ENCODE data around the gene GPAM.

The GPAM gene

DNA sequence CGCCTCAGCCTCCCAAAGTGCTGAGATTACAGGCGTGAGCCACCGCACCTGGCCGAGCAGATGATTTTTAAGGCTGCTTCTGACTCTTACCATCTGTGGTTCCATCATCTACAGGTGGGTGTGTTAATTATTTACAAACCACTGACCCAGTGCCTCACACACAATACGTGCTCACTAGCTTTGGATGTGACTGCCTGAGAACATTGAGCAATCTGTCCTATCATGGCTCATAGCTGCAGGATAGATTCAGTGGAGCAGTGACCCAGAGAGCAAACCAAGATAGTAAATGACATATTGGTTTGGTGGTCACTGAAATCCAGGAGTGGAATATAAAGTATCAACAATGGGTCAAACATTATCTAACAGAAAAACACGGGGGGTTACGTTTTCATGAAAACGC lies 24.1 kb downstream of the GPAM start:
- no peaks in the 10 kb centered on the region for H3K9me3 ChIP-seq (ENCODE audit: control insufficient read depth, low read length)
- H3K36me3 ChIP-seq (ENCODE audit: control insufficient read depth, insufficient read depth, low read length) = peaks cover 14% of the 10 kb centered on the region
- no peak overlapping the region for H3K4me3 ChIP-seq (ENCODE audit: insufficient read depth, low read depth, low read length)
- H3K27ac ChIP-seq (ENCODE audit: insufficient read depth, low read depth, low read length, poor library complexity, severe bottlenecking) = no peak overlapping the region
- no peaks in the 10 kb centered on the region for H3K4me1 ChIP-seq (ENCODE audit: control insufficient read depth, insufficient read depth, low read length)
- H3K27me3 ChIP-seq (ENCODE audit: control insufficient read depth, insufficient read depth, low read length, poor library complexity, severe bottlenecking) = no peaks in the 10 kb centered on the region
- WGBS, 2 experiments = 92 to 94% methylated on average over 8 of the region's 8 CpGs

DNA sequence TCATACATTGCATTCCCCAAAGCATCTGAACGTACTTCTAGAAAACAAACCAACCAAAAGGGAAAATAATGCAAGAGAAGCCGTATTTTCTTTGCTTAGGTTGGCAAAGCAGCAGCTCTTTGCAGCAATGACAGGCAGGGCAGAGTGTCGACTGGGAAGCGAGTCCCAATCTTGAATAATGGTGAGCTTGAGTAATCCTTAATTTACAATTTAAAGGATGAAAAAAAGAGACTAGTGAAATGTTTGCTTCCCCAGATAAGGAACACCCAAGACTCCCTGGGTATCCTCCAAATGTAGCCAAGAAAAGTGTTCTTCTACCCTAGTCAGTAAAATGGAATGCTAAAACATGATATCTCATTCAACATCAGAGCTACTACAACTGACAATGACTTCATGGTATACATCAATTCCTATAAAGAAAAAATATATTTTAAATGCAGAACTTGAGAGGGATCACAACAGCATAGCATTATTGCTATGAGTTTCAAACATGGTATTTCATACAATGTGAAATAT lies 32.0 kb downstream of the GPAM start:
- 76 to 79% methylated on average over 4 of the region's 4 CpGs for WGBS, 2 experiments
- no peaks in the 10 kb centered on the region for H3K36me3 ChIP-seq (ENCODE audit: control insufficient read depth, insufficient read depth, low read length)

DNA sequence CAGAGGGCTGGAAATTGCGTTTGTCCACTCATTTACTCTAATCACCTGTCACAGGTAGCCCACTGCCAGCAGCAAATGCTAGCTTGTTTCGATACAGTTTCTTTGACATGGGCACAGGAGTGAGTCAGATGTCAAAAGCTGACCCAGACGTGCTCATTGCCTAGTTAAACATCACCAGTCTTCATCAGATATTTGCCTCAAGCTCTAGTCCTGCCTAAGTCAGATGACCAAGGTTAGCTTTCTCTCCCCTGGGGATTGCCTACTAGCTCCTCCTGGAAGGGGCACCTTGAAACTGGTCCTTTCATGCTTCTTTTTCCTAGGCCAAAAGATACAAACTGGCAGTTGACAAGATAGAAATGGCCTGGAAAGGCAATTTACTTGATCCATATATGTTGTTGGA lies 35.2 kb downstream of the GPAM start:
- H3K27me3 ChIP-seq (ENCODE audit: control insufficient read depth, insufficient read depth, low read length, poor library complexity, severe bottlenecking) = no peaks in the 10 kb centered on the region
- WGBS, 2 experiments = 90 to 92% methylated on average over 3 of the region's 3 CpGs

More for the DNA sequence above, 32.0 kb downstream of the GPAM start:
- Histone ChIP-seq H3K4me1 (ENCODE audit: control insufficient read depth, insufficient read depth, low read length) (no peaks in the 10 kb centered on the region), H3K9me3 (ENCODE audit: control insufficient read depth, low read length) (no peaks in the 10 kb centered on the region), H3K27ac (ENCODE audit: insufficient read depth, low read depth, low read length, poor library complexity, severe bottlenecking) (no peak overlapping the region), H3K4me3 (ENCODE audit: insufficient read depth, low read depth, low read length) (no peak overlapping the region), H3K27me3 (ENCODE audit: control insufficient read depth, insufficient read depth, low read length, poor library complexity, severe bottlenecking) (no peaks in the 10 kb centered on the region)

DNA sequence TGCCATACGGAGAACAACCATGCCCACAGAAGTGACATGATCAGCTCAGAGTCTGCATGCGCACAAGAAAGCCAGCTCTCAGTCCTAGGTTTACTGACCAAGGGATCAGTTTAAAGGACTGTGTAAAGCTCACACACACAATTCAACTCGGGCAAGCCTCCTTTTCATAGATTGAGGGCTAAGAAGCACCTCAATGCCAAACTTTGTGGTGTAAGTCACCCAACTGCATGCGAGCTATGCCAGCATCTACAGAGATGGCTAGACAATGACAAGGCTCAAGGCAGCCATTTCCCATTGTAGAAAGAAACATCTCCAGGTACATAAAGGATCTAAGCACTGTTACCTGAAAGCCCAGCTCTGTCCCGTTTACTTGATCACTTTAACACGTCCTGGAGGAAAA lies 36.8 kb downstream of the GPAM start:
- H3K27ac ChIP-seq (ENCODE audit: insufficient read depth, low read depth, low read length, poor library complexity, severe bottlenecking) = no peak overlapping the region
- 91 to 95% methylated on average over 6 of the region's 6 CpGs for WGBS, 2 experiments
- H3K27me3 ChIP-seq (ENCODE audit: control insufficient read depth, insufficient read depth, low read length, poor library complexity, severe bottlenecking) = no peaks in the 10 kb centered on the region
- no peaks in the 10 kb centered on the region for H3K4me1 ChIP-seq (ENCODE audit: control insufficient read depth, insufficient read depth, low read length)
- no peak overlapping the region for H3K4me3 ChIP-seq (ENCODE audit: insufficient read depth, low read depth, low read length)
- H3K9me3 ChIP-seq (ENCODE audit: control insufficient read depth, low read length) = no peaks in the 10 kb centered on the region
- no peaks in the 10 kb centered on the region for H3K36me3 ChIP-seq (ENCODE audit: control insufficient read depth, insufficient read depth, low read length)

More for the DNA sequence above, 35.2 kb downstream of the GPAM start:
- Histone ChIP-seq H3K27ac (ENCODE audit: insufficient read depth, low read depth, low read length, poor library complexity, severe bottlenecking) (no peak overlapping the region), H3K36me3 (ENCODE audit: control insufficient read depth, insufficient read depth, low read length) (no peaks in the 10 kb centered on the region), H3K4me3 (ENCODE audit: insufficient read depth, low read depth, low read length) (no peak overlapping the region), H3K9me3 (ENCODE audit: control insufficient read depth, low read length) (no peaks in the 10 kb centered on the region), H3K4me1 (ENCODE audit: control insufficient read depth, insufficient read depth, low read length) (no peaks in the 10 kb centered on the region)

DNA sequence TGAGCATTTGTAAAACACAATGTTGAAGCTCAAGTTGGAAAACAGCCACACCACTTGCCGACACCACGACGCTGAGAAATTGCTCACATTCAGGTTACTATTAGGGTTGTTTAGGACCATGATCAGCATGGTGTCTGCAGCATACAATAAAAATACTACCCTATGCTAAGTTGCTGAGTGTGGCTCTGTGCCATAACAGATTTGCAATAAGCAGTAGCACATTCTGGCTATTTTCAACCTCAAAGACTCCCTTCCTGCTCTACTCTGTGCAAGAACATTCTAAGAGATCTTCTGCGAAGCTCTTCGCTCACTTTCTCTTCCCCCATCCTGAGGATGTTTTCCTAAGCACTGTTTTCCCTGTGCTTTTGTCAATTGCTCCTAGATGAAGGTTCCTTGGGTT lies 38.3 kb downstream of the GPAM start:
- no peak overlapping the region for H3K4me3 ChIP-seq (ENCODE audit: insufficient read depth, low read depth, low read length)
- H3K27me3 ChIP-seq (ENCODE audit: control insufficient read depth, insufficient read depth, low read length, poor library complexity, severe bottlenecking) = no peaks in the 10 kb centered on the region
- H3K9me3 ChIP-seq (ENCODE audit: control insufficient read depth, low read length) = no peaks in the 10 kb centered on the region
- H3K27ac ChIP-seq (ENCODE audit: insufficient read depth, low read depth, low read length, poor library complexity, severe bottlenecking) = no peak overlapping the region
- H3K4me1 ChIP-seq (ENCODE audit: control insufficient read depth, insufficient read depth, low read length) = no peaks in the 10 kb centered on the region
- 95 to 97% methylated on average over 5 of the region's 5 CpGs for WGBS, 2 experiments
- no peaks in the 10 kb centered on the region for H3K36me3 ChIP-seq (ENCODE audit: control insufficient read depth, insufficient read depth, low read length)

DNA sequence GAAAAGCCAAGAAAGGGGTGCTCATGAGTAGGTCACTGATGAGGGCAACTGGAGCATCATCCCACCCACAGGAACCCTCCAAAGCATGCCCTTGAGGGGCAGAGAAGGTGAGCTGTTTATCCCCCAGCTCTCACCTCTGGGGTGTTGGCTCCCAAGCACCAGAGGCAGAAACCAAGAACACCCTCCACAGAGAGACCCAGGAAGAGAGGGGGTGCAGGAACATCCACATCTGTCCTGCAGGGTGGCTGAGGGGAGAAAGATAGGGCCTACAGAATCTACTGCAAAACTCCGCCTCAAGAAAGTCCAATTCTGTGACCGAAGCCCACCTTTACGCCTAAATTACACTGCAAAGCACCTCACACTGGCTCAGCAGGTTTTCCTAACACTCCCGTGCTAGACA lies 40.1 kb downstream of the GPAM start:
- Histone ChIP-seq H3K27me3 (ENCODE audit: control insufficient read depth, insufficient read depth, low read length, poor library complexity, severe bottlenecking) (no peaks in the 10 kb centered on the region), H3K27ac (ENCODE audit: insufficient read depth, low read depth, low read length, poor library complexity, severe bottlenecking) (no peak overlapping the region), H3K4me1 (ENCODE audit: control insufficient read depth, insufficient read depth, low read length) (no peaks in the 10 kb centered on the region), H3K9me3 (ENCODE audit: control insufficient read depth, low read length) (no peaks in the 10 kb centered on the region), H3K36me3 (ENCODE audit: control insufficient read depth, insufficient read depth, low read length) (no peaks in the 10 kb centered on the region), H3K4me3 (ENCODE audit: insufficient read depth, low read depth, low read length) (no peak overlapping the region)
- WGBS, 2 experiments = 84 to 86% methylated on average over 4 of the region's 4 CpGs

DNA sequence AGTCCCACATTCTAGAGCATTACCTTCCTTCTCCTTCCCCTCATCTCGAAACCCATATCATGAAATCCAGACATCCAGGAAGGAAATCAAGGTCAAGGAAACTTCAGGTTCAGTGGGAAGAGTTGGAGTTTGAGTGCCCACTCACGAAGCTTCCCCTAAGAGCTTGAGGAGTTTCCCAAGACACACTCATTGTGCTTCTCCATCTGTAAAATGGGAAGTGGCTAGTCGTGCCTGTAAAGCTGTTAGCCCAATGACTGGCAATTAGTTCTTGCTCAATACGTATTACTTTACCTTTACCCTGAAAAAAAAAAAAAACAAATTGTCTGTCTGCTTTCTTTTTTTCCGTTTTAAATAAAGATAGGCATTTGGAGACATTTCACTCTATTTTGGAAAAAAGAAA lies 42.3 kb downstream of the GPAM start:
- Histone ChIP-seq H3K9me3 (ENCODE audit: control insufficient read depth, low read length) (no peaks in the 10 kb centered on the region), H3K4me1 (ENCODE audit: control insufficient read depth, insufficient read depth, low read length) (no peaks in the 10 kb centered on the region), H3K36me3 (ENCODE audit: control insufficient read depth, insufficient read depth, low read length) (no peaks in the 10 kb centered on the region), H3K4me3 (ENCODE audit: insufficient read depth, low read depth, low read length) (no peak overlapping the region), H3K27ac (ENCODE audit: insufficient read depth, low read depth, low read length, poor library complexity, severe bottlenecking) (no peak overlapping the region), H3K27me3 (ENCODE audit: control insufficient read depth, insufficient read depth, low read length, poor library complexity, severe bottlenecking) (no peaks in the 10 kb centered on the region)
- WGBS, 2 experiments = 81 to 82% methylated on average over 4 to 5 of the region's 5 CpGs

DNA sequence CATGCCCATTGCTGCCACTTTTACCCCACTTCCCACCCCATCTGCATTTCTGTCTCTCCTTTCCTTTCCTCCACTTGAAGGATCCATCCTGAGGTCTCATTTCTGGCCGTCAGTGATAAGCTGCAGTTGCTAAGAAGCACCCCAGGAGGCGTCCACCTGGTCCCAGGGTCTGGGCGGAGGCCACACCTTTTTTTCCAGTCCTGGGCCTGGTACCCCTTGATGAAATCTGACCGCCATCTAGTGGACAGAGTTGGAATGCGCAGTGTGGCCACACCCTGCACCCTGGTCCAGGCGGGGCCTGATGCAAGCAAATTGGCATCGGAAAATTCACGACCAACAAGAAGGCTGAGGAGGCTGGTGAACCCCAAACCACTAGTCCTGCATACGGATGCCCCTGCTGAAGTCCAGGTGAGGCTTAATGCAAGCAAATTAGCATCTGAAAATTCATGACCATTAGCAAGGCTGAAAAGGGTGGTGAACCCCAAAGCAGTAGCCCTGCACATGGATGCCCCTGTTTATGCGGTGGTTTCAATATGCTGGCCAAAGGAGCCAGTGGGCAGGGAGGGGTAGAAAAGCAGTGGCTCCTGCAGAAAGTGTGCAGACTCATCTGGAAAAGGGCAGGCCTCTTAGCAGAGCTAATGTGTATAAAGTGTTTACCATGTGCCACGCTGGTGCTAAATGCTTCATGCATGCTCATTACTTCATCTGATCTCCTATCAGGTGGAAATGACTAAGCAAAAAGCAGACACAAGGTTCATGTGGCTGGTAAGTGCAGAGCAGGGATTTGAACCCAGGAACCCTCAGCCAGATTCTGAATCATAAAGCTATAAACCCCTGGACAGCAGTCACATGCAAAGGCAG lies 43.2 kb downstream of the GPAM start:
- H3K9me3 ChIP-seq (ENCODE audit: control insufficient read depth, low read length) = no peaks in the 10 kb centered on the region
- no peaks in the 10 kb centered on the region for H3K36me3 ChIP-seq (ENCODE audit: control insufficient read depth, insufficient read depth, low read length)
- H3K4me3 ChIP-seq (ENCODE audit: insufficient read depth, low read depth, low read length) = no peak overlapping the region
- H3K27me3 ChIP-seq (ENCODE audit: control insufficient read depth, insufficient read depth, low read length, poor library complexity, severe bottlenecking) = no peaks in the 10 kb centered on the region
- H3K27ac ChIP-seq (ENCODE audit: insufficient read depth, low read depth, low read length, poor library complexity, severe bottlenecking) = no peak overlapping the region
- H3K4me1 ChIP-seq (ENCODE audit: control insufficient read depth, insufficient read depth, low read length) = no peaks in the 10 kb centered on the region
- 33% methylated on average over 11 of the region's 11 CpGs for WGBS, 2 experiments

DNA sequence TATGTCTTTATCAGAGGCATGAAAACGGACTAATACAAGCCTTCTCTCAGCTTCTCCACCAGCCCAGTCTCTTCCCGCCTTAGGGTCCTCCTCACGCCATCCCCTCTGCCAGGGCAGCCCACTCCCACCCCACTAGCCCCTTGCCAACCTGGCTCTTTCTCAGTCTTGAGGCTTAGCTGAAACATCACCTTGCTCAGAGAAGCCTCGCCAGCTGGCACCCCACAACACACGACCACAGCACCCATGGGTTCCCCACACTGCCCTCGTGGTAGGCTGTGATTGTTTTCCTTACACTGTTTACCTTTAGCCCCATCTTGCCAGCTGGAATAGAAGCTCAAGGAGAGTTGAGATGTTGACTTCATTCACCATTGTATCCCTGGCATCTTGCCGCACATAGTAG lies 44.4 kb downstream of the GPAM start:
- H3K36me3 ChIP-seq (ENCODE audit: control insufficient read depth, insufficient read depth, low read length) = no peaks in the 10 kb centered on the region
- WGBS, 2 experiments = 93 to 95% methylated on average over 7 of the region's 7 CpGs
- no peak overlapping the region for H3K27ac ChIP-seq (ENCODE audit: insufficient read depth, low read depth, low read length, poor library complexity, severe bottlenecking)
- no peaks in the 10 kb centered on the region for H3K27me3 ChIP-seq (ENCODE audit: control insufficient read depth, insufficient read depth, low read length, poor library complexity, severe bottlenecking)
- no peaks in the 10 kb centered on the region for H3K4me1 ChIP-seq (ENCODE audit: control insufficient read depth, insufficient read depth, low read length)
- H3K4me3 ChIP-seq (ENCODE audit: insufficient read depth, low read depth, low read length) = no peak overlapping the region
- no peaks in the 10 kb centered on the region for H3K9me3 ChIP-seq (ENCODE audit: control insufficient read depth, low read length)

DNA sequence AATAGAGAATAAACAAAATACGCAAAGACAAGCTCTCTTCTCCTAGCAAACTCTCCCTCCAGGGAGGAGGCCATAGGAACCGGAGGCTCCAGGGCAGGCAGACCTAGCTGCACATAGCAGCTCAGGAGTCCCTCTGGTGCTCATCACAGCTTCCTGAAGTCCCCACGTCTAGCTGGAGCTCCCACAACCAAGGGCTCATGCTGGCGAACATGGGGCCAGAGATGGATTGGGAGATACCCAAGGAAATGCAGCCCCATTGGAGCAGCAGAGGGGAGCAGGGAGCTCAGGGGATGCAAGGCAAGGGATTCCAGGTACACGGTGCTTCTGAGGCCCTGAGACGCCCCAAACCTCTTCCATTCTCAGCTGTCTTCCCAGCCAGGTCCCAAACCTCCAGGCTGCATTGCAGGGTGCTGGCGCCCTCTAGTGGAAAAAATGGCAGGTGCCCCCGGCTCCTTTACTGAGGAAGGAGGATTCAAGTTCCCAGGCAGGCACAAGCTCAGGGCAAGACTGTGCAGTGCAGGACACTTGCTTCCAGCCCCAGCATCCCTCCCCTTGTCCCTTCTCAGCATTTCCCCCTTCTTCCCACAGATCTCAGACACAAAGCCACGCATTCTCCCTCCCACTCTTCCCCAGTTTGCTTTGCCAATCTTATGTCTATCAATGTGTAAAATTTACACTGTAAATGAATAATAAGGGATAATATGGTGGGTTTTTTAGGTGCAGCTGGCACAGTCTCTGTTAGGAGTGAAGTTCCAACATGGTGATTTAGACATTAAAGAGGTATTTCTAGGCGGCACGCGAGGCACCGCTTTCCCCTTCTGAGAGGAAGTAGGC lies 46.2 kb downstream of the GPAM start:
- Histone ChIP-seq H3K36me3 (ENCODE audit: control insufficient read depth, insufficient read depth, low read length) (no peaks in the 10 kb centered on the region), H3K27ac (ENCODE audit: insufficient read depth, low read depth, low read length, poor library complexity, severe bottlenecking) (no peak overlapping the region), H3K9me3 (ENCODE audit: control insufficient read depth, low read length) (no peaks in the 10 kb centered on the region), H3K4me1 (ENCODE audit: control insufficient read depth, insufficient read depth, low read length) (no peaks in the 10 kb centered on the region), H3K27me3 (ENCODE audit: control insufficient read depth, insufficient read depth, low read length, poor library complexity, severe bottlenecking) (no peaks in the 10 kb centered on the region), H3K4me3 (ENCODE audit: insufficient read depth, low read depth, low read length) (no peak overlapping the region)
- WGBS, 2 experiments = 71 to 75% methylated on average over 12 of the region's 13 CpGs
